Left lung (tissue), 10 donors: ENCODE measurements around the gene ZNF592. TPM values are rescaled to one million over a fixed set of nuclear protein-coding genes. Genes with fewer than 3 reads are reported as not detected.

Experiments
- ATAC-seq: fragments of 200-7000 bp; cut with Tn5 transposase; one replicate; pipeline ENCODE4 v1.9.1; 2020; ENCODE audit warnings: moderate library complexity
- DNase-seq, 4 donors: peaks; one replicate each; pipeline ENCODE4 v3.0.0-alpha.2; 2013 to 2020
- H3K27ac ChIP-seq, 2 donors: fragments of 200-600 bp; sonication (generic) in 1 of 2; one replicate each; pipeline versions ENCODE4 v1.5.0 to v1.8.0; 2020 to 2021
- H3K27me3 ChIP-seq, 2 donors: fragments of 200-600 bp; sonication (generic) in 1 of 2; one replicate each; pipeline versions ENCODE4 v1.5.0 to v1.8.0; 2020 to 2021
- H3K36me3 ChIP-seq, 2 donors: fragments of 200-600 bp; sonication (generic) in 1 of 2; one replicate each; pipeline versions ENCODE4 v1.5.0 to v1.8.0; 2020 to 2021
- H3K4me1 ChIP-seq, 2 donors: fragments of 200-600 bp; one replicate each; pipeline ENCODE4 v1.8.0; 2021
- H3K4me3 ChIP-seq, 2 donors: fragments of 200-600 bp; sonication (generic) in 1 of 2; one replicate each; pipeline versions ENCODE4 v1.5.0 to v1.8.0; 2020 to 2021; ENCODE audit warnings: mild to moderate bottlenecking in 1 of 2
- H3K9me3 ChIP-seq, 2 donors: fragments of 200-600 bp; sonication (generic) in 1 of 2; one replicate each; pipeline versions ENCODE4 v1.5.0 to v1.8.0; 2020 to 2021
- intact Hi-C, 2 donors: fragments of 100-400 bp; cut with DNase I; formaldehyde crosslinking; loops; one replicate each; pipeline versions ENCODE4 v1.11.2 to v1.14.2; 2022
- polyA plus RNA-seq, 6 donors: library from polyadenylated mRNA; unstranded; fragments of 120-200 nt; gene quantifications; one replicate each; pipeline ENCODE4 v1.2.1, GENCODE V29; 2013; ENCODE audit not compliant: insufficient read length in 6 of 6
- total RNA-seq, 2 donors: library from RNA; stranded (reverse); fragmentation: NEBNext Ultra II Directional; extraction: Animal tissue kit (Norgen Biotek cat#: 25700); gene quantifications; one replicate each; pipeline ENCODE4 v1.2.1, GENCODE V29; 2021
- TF ChIP-seq, protein P1 (sequence below), 2 donors: fragments of 200-600 bp; sonication (generic) in 1 of 2; IDR thresholded peaks; one replicate each; pipeline versions ENCODE4 v1.5.0 to v1.8.0; 2021; ENCODE audit warnings: antibody characterized with exemption in 2 of 2
- donor health status: DM: no; HTN: yes; CAD: no.
- donor health status: DM: no; HTN: no; CAD: no.

The ZNF592 gene
- total and polyA plus RNA-seq, 8 donors, result 22.7 to 32.2 (median 25.2) TPM

GRCh38 chr15:84765675-84766074, 17.3 kb downstream of the ZNF592 start:
- Histone ChIP-seq H3K27me3 (no peaks in the 10 kb centered on the region), H3K9me3 (no peaks in the 10 kb centered on the region), H3K27ac (no peak overlapping the region), H3K4me1 (peaks cover 6 to 41% of the 10 kb centered on the region in 2 donors), H3K36me3 (peaks cover 0 to 49% of the 10 kb centered on the region in 2 donors), H3K4me3 (no peak overlapping the region)
- TF ChIP-seq, protein P1, sequence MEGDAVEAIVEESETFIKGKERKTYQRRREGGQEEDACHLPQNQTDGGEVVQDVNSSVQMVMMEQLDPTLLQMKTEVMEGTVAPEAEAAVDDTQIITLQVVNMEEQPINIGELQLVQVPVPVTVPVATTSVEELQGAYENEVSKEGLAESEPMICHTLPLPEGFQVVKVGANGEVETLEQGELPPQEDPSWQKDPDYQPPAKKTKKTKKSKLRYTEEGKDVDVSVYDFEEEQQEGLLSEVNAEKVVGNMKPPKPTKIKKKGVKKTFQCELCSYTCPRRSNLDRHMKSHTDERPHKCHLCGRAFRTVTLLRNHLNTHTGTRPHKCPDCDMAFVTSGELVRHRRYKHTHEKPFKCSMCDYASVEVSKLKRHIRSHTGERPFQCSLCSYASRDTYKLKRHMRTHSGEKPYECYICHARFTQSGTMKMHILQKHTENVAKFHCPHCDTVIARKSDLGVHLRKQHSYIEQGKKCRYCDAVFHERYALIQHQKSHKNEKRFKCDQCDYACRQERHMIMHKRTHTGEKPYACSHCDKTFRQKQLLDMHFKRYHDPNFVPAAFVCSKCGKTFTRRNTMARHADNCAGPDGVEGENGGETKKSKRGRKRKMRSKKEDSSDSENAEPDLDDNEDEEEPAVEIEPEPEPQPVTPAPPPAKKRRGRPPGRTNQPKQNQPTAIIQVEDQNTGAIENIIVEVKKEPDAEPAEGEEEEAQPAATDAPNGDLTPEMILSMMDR (IDR thresholded peaks at IDR 0.05), result no peak
- no peak for DNase-seq
- no peak for ATAC-seq
- intact Hi-C loops, result no loop called here

DNA sequence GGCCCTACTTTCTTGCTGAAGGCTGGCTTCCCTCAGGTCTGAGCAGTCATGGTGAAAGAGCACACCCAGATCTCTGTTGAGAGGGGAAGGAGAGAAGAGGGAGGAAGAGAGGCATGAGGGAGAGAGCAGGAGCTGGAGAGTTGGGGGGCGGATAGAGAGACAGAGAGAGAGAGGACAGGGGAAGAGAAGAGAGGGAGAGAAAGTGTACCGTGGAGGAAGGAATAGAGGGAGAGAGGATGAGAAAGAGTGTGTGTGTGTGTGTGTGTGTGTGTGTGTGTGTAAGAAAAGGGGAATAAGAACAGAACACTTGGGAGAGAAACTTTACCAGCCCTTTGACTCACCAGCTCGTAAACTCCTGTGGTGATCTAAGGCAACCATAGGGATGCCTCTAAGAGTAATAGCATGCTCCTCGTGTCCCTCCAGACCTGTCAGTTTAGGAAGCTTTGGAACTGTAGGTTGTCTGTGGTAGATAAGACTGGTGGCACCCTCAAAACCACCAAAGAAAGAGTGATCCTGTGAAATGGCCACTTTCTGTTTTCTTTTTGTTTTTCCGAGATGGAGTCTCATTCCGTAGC, 18.2 kb downstream of the ZNF592 start:
- no peaks in the 10 kb centered on the region for H3K9me3 ChIP-seq
- no peak overlapping the region for H3K4me3 ChIP-seq
- H3K27me3 ChIP-seq, result no peaks in the 10 kb centered on the region
- DNase-seq (no peak), ATAC-seq (no peak)
- peaks cover 0 to 53% of the 10 kb centered on the region in 2 donors for H3K36me3 ChIP-seq
- peaks cover 0 to 32% of the 10 kb centered on the region in 2 donors for H3K4me1 ChIP-seq
- intact Hi-C loops, result no loop called here
- no peak overlapping the region for H3K27ac ChIP-seq
- TF ChIP-seq, protein P1 (IDR thresholded peaks at IDR 0.05), result no peak

DNA sequence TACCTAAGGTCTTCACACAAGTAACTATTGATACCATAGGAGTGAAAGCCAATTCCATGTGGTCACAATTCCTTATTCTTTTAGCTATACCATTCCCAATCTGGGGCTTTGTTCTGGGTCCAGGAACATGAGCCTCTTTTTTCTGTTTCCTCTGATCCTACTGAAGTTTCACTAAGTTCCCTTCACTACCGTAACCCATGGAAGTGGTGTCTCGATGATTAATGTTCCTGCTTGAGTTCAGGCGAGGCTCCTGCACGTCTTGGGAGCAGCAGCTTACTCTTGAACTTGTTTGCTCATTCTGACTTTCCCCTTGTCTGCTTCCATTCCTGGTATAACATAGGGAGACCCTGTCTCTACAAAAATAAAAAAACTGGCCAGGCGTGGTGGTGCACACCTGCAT, 23.6 kb downstream of the ZNF592 start:
- Histone ChIP-seq H3K27me3 (no peaks in the 10 kb centered on the region), H3K4me3 (no peak overlapping the region), H3K36me3 (peaks cover 0 to 50% of the 10 kb centered on the region in 2 donors), H3K9me3 (no peaks in the 10 kb centered on the region), H3K4me1 (peaks cover 0 to 28% of the 10 kb centered on the region in 2 donors), H3K27ac (peak overlapping the region in 1 of 2 donors; percentile 6)
- DNase-seq, result no peak
- TF ChIP-seq, protein P1 (IDR thresholded peaks at IDR 0.05), result no peak
- peak; percentile 16 for ATAC-seq
- intact Hi-C loops, result no loop called here

- TF ChIP-seq, protein P1 (IDR thresholded peaks at IDR 0.05), result no peak
- H3K4me1 ChIP-seq, result peaks cover 0 to 28% of the 10 kb centered on the region in 2 donors
These were observed 24.1 kb downstream of the ZNF592 start for GRCh38 chr15:84772467-84772866.

DNA sequence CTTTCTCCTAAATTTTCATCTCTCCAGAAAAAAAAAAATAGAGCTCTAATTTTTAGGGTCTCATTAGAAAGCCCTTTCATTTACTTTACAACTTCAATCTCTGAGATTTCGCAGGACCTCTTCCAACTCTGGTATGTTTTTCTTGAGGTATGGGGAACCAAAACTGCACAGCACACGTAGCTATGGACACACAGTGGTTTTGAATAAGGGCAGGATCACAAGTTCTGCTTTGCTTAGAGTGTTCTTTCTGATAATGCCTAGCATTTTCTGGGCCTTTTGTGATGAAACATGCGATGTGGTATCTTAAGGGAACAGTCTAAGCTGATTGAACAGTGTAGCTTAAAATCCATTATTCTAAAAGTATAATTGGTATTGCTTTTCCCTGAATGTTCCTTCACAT, 25.3 kb downstream of the ZNF592 start:
- H3K4me1 ChIP-seq, result peaks cover 0 to 28% of the 10 kb centered on the region in 2 donors
- DNase-seq, result no peak
- H3K27ac ChIP-seq, result no peak overlapping the region
- peak; percentile 52 for ATAC-seq
- H3K4me3 ChIP-seq, result no peak overlapping the region
- no peaks in the 10 kb centered on the region for H3K9me3 ChIP-seq
- H3K27me3 ChIP-seq, result no peaks in the 10 kb centered on the region
- H3K36me3 ChIP-seq, result peaks cover 0 to 42% of the 10 kb centered on the region in 2 donors
- TF ChIP-seq, protein P1 (IDR thresholded peaks at IDR 0.05), result no peak
- intact Hi-C loops, result no loop called here

More at GRCh38 chr15:84772467-84772866, 24.1 kb downstream of the ZNF592 start:
- H3K36me3 ChIP-seq, result peaks cover 0 to 46% of the 10 kb centered on the region in 2 donors
- ATAC-seq (peak; percentile 37), DNase-seq (no peak)
- H3K4me3 ChIP-seq, result no peak overlapping the region
- no peaks in the 10 kb centered on the region for H3K27me3 ChIP-seq
- no peaks in the 10 kb centered on the region for H3K9me3 ChIP-seq
- intact Hi-C loops, result no loop called here
- peak overlapping the region in 1 of 2 donors; percentile 6 for H3K27ac ChIP-seq
